Measurements from ENCODE around the gene L1TD1.

- TF ChIP-seq, protein P1, sequence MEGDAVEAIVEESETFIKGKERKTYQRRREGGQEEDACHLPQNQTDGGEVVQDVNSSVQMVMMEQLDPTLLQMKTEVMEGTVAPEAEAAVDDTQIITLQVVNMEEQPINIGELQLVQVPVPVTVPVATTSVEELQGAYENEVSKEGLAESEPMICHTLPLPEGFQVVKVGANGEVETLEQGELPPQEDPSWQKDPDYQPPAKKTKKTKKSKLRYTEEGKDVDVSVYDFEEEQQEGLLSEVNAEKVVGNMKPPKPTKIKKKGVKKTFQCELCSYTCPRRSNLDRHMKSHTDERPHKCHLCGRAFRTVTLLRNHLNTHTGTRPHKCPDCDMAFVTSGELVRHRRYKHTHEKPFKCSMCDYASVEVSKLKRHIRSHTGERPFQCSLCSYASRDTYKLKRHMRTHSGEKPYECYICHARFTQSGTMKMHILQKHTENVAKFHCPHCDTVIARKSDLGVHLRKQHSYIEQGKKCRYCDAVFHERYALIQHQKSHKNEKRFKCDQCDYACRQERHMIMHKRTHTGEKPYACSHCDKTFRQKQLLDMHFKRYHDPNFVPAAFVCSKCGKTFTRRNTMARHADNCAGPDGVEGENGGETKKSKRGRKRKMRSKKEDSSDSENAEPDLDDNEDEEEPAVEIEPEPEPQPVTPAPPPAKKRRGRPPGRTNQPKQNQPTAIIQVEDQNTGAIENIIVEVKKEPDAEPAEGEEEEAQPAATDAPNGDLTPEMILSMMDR (IDR thresholded peaks at IDR 0.05), result no peak
- TF ChIP-seq EP300 (IDR thresholded peaks at IDR 0.05), result no peak
Observed at GRCh38 chr1:62184336-62184735, 10.3 kb upstream of the L1TD1 start.
